Astrocyte of the cerebellum (primary cell): ENCODE results near the gene LNPEP.

Experiments
- DNase-seq: peaks from one replicate; pipeline ENCODE4 v3.0.0-alpha.2; 2011; ENCODE audit warnings: low read depth
- H3K4me3 ChIP-seq: 2 replicates; pipeline ENCODE4 v1.5.1; 2011; ENCODE audit warnings: mild to moderate bottlenecking, low read depth, low read length, moderate library complexity
- in situ Hi-C: cut with HindIII; loops from 2 replicates; pipeline ENCODE4 v1.10.0; 2017; ENCODE audit warnings: low sequenced_read_pairs
- TF ChIP-seq, protein P1 (sequence below): IDR thresholded peaks from 2 replicates; pipeline ENCODE4 v1.5.1; 2012; ENCODE audit warnings: low read length, low read depth, moderate library complexity, mild to moderate bottlenecking; ENCODE audit errors: missing control alignments

LNPEP gene

DNA sequence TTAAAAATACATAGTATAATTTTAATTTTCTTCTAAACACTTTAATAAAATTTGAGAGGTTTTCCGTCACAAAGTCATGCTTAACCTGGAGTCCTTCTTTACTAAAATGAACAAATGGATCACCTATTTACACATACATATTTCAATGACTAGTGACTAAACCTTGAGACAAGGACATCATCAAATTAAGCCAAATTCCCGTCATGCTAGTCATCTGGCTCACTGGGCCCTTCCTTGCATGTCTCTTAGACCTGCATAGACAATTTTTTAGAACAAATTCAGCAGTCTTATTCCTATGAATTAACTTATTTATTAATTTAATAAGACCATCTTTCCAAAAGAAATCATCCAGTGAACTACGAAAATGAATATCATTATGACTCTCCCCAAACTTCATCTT is 33.0 kb upstream of the LNPEP start:
- H3K4me3 ChIP-seq, result no peak overlapping the region
- TF ChIP-seq, protein P1, sequence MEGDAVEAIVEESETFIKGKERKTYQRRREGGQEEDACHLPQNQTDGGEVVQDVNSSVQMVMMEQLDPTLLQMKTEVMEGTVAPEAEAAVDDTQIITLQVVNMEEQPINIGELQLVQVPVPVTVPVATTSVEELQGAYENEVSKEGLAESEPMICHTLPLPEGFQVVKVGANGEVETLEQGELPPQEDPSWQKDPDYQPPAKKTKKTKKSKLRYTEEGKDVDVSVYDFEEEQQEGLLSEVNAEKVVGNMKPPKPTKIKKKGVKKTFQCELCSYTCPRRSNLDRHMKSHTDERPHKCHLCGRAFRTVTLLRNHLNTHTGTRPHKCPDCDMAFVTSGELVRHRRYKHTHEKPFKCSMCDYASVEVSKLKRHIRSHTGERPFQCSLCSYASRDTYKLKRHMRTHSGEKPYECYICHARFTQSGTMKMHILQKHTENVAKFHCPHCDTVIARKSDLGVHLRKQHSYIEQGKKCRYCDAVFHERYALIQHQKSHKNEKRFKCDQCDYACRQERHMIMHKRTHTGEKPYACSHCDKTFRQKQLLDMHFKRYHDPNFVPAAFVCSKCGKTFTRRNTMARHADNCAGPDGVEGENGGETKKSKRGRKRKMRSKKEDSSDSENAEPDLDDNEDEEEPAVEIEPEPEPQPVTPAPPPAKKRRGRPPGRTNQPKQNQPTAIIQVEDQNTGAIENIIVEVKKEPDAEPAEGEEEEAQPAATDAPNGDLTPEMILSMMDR, result no peak
- DNase-seq, result no peak
- in situ Hi-C loops, result no loop called here

DNA sequence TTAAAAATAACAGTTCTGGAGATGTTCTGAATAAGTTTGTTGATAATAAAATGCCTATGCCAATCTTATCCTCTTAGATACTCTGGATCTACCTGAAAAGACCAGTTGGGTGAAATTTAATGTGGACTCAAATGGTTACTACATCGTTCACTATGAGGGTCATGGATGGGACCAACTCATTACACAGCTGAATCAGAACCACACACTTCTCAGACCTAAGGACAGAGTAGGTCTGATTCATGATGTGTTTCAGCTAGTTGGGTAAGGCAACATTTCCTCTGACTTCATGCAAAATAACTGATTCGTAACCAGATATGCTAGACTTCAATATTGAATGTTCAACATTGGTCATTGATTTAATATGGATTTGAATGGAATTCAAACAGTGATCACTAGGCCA is 32.6 kb upstream of the LNPEP start:
- no peak overlapping the region for H3K4me3 ChIP-seq
- TF ChIP-seq, protein P1, result no peak
- no peak for DNase-seq
- in situ Hi-C loops, result no loop called here

DNA sequence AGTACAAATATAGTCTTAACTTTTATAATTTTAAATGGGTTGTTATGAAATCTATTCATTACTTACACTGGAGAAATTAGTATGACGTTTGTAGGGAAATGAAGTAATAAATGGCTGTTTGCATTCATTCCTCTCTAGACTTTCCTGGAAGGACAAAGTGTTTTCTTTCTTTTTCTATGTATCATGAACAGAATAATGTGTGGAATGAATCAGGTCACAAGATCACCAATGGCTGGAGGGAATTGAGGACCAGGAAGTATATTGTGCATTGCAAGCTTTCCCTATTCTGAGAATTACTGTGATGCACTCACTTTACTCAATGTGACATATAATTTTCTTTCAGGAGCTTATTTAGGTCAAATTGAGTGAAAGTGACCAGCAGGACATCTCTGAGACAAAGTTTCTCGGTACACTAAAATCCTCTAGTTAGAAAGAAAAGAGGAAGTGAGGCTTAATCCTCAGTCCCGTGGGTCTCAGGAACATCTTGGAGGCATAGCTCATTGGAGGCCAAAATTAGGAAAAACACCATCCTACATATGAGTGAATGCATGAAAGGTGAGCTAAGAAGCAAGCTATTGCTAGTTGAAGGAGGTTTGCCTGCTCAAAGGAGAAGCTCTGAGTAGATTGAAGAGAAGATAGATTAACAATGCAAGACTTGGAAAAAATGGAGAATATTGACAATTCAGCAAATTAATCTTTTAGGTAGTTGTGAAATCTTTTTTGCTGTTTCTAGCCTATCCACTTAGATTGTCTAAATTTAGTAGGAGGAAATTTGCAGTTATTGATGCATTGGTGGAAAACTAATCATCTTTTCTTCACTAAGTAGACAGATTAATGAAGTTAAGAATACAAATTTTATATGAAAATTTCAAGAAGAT is 31.6 kb upstream of the LNPEP start:
- H3K4me3 ChIP-seq, result no peak overlapping the region
- in situ Hi-C loops, result no loop called here
- DNase-seq, result no peak
- TF ChIP-seq, protein P1, result no peak

DNA sequence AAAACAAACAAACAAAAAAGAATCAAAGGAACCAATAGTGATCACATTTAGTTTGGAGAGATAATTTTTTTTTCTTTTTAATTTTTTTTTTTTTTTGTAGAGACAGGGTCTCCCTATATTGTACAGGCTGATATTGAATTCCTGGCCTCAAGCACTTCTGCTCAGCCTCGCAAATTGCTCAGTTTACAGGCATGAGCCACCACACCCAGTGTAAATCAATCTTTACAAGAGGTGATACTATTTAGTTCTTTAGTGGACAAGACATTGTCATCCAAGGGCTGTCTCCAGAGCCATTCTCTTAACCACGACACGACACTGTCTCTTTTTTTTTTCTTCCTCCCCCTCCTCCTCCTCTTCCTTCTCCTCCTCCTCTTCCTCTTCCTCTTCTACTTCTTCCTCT is 30.0 kb upstream of the LNPEP start:
- in situ Hi-C loops, result no loop called here
- no peak for DNase-seq
- H3K4me3 ChIP-seq, result no peak overlapping the region
- TF ChIP-seq, protein P1, result no peak

DNA sequence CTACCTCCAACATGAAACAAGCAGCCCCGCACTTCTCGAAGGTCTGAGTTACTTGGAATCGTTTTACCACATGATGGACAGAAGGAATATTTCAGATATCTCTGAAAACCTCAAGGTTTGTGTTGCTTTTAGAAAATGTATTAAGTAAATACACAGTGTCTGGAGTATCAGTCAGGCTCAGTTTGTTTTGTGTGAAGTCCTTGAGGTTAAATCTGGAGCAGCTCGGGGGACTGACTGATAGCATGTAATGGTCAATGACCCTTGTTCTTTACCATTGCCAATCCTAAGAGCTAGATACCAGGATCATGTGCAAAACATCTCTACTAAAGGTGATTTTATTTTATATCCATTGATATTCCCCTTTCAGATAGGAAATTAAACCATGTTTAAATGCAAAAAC is 26.9 kb upstream of the LNPEP start:
- in situ Hi-C loops, result no loop called here
- DNase-seq, result no peak
- TF ChIP-seq, protein P1, result no peak
- H3K4me3 ChIP-seq, result no peak overlapping the region

DNA sequence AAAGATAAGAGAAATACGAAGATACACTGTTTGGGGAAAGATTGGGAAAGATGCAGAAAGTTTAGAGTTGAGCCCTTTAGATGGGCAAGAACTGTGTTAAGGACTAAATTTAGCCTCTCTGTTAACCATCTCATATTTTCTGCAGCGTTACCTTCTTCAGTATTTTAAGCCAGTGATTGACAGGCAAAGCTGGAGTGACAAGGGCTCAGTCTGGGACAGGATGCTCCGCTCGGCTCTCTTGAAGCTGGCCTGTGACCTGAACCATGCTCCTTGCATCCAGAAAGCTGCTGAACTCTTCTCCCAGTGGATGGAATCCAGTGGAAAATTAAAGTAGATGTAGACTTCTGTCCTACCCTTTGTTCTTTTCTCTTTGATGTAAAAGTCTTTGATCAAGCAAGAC is 26.4 kb upstream of the LNPEP start:
- TF ChIP-seq, protein P1, result no peak
- in situ Hi-C loops, result no loop called here
- no peak for DNase-seq
- no peak overlapping the region for H3K4me3 ChIP-seq
